Esophagus squamous epithelium (tissue), 5 donors: ENCODE data around the gene LGALS8. TPM values are rescaled to one million over a fixed set of nuclear protein-coding genes. Genes with fewer than 3 reads are reported as not detected.

Source experiments
- DNase-seq: peaks from one replicate; lab custom pipeline; 2025; lab: John Stamatoyannopoulos, UW
- H3K27ac ChIP-seq, 4 donors: fragments of 200-600 bp; sonication (generic); one replicate each; pipeline ENCODE4 v1.5.1; 2016 to 2019; ENCODE audit warnings: mild to moderate bottlenecking in 1 of 4
- H3K27me3 ChIP-seq, 4 donors: fragments of 200-600 bp; sonication (generic); 1 replicate in 3 of 4; 2 replicates in 1 of 4; pipeline versions ENCODE4 v1.5.1 to v1.6.0; 2017 to 2021; ENCODE audit warnings: antibody characterized with exemption in 1 of 4
- H3K36me3 ChIP-seq, 3 donors: fragments of 200-600 bp; sonication (generic); one replicate each; pipeline ENCODE4 v1.5.1; 2016 to 2019
- H3K4me1 ChIP-seq, 3 donors: fragments of 200-600 bp; sonication (generic); one replicate each; pipeline ENCODE4 v1.5.1; 2017 to 2019
- H3K4me3 ChIP-seq, 4 donors: fragments of 200-600 bp; sonication (generic); 1 replicate in 3 of 4; 2 replicates in 1 of 4; pipeline ENCODE4 v1.5.1; 2016 to 2019; ENCODE audit warnings: mild to moderate bottlenecking in 2 of 4, moderate library complexity in 1 of 4
- H3K9me3 ChIP-seq, 3 donors: fragments of 200-600 bp; sonication (generic); one replicate each; pipeline ENCODE4 v1.5.1; 2016 to 2019
- POLR2A ChIP-seq, 4 donors: fragments of 450-650 bp; IDR thresholded peaks; one replicate each; pipeline ENCODE4 v1.6.1; 2017; ENCODE audit warnings: antibody characterized with exemption in 4 of 4, mild to moderate bottlenecking in 4 of 4, moderate library complexity in 3 of 4
- WGBS, 2 donors: methylation state at CpG; one replicate each; pipeline ENCODE4 v1.1.5; 2018; 5-methylcytosine and 5-hydroxymethylcytosine counted together
- intact Hi-C: fragments of 100-400 bp; cut with DNase I; formaldehyde crosslinking; loops from one replicate; pipeline ENCODE4 v1.15.0; 2022
- total RNA-seq, 4 donors: library from RNA; depleted of rRNA; stranded (reverse); fragments of >200 nt; gene quantifications; one replicate each; pipeline ENCODE4 v1.1.0, GENCODE V29; 2016
- TF ChIP-seq, protein P1 (sequence below), 6 experiments: fragments of 450-650 bp in 4 of 6; fragments of 200-600 bp in 2 of 6; sonication (generic) in 2 of 6; IDR thresholded peaks; one replicate each; pipeline ENCODE4 v1.5.1; 2016 to 2019; ENCODE audit warnings: antibody characterized with exemption in 6 of 6, mild to moderate bottlenecking in 4 of 6, moderate library complexity in 4 of 6
- donor health status: DM: yes; HTN: yes; CAD: no.

Gene LGALS8
- total RNA-seq, 4 donors from 2014 or later = 45.2 to 70.6 (median 52.4) TPM

DNA sequence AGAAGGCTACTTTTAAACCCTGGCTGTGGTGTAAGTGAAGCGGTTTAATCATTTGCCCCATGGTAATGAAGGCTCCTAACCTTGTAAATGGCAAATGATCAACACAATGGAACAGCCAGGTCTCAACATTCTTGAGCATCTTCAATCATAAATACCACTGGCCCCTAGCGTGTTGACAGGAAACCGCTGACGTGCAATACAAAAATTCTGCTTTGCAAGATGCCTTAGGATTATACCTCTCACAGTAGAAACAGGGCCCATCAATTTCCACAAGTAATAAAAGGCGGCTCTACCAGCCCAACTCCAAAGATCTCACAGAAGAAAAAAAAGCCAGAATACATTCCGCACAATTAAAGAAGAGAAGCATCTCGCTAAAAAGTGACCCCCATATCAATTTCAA lies 32.8 kb downstream of the LGALS8 start:
- WGBS, 2 donors = 95 to 97% methylated on average over 7 of the region's 7 CpGs
- H3K27me3 ChIP-seq = no peaks in the 10 kb centered on the region
- peaks cover 17 to 100% (median 33%) of the 10 kb centered on the region in 3 donors for H3K36me3 ChIP-seq
- H3K9me3 ChIP-seq = no peaks in the 10 kb centered on the region
- intact Hi-C loops = no loop called here
- no peak for TF ChIP-seq POLR2A (IDR thresholded peaks at IDR 0.05)
- TF ChIP-seq, protein P1, sequence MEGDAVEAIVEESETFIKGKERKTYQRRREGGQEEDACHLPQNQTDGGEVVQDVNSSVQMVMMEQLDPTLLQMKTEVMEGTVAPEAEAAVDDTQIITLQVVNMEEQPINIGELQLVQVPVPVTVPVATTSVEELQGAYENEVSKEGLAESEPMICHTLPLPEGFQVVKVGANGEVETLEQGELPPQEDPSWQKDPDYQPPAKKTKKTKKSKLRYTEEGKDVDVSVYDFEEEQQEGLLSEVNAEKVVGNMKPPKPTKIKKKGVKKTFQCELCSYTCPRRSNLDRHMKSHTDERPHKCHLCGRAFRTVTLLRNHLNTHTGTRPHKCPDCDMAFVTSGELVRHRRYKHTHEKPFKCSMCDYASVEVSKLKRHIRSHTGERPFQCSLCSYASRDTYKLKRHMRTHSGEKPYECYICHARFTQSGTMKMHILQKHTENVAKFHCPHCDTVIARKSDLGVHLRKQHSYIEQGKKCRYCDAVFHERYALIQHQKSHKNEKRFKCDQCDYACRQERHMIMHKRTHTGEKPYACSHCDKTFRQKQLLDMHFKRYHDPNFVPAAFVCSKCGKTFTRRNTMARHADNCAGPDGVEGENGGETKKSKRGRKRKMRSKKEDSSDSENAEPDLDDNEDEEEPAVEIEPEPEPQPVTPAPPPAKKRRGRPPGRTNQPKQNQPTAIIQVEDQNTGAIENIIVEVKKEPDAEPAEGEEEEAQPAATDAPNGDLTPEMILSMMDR (IDR thresholded peaks at IDR 0.05) = no peak
- no peak overlapping the region for H3K4me3 ChIP-seq
- H3K4me1 ChIP-seq = no peaks in the 10 kb centered on the region
- H3K27ac ChIP-seq = no peak overlapping the region
- no peak for DNase-seq

- peaks cover 17 to 100% (median 33%) of the 10 kb centered on the region in 3 donors for H3K36me3 ChIP-seq
- no peaks in the 10 kb centered on the region for H3K4me1 ChIP-seq
- no peak overlapping the region for H3K27ac ChIP-seq
- intact Hi-C loops = no loop called here
- no peaks in the 10 kb centered on the region for H3K27me3 ChIP-seq
- no peak for DNase-seq
- H3K4me3 ChIP-seq = no peak overlapping the region
- WGBS, 2 donors = 80 to 84% methylated on average over 9 of the region's 9 CpGs
- H3K9me3 ChIP-seq = no peaks in the 10 kb centered on the region
- TF ChIP-seq, protein P1 (IDR thresholded peaks at IDR 0.05) = no peak
- no peak for TF ChIP-seq POLR2A (IDR thresholded peaks at IDR 0.05)
These were observed 34.3 kb downstream of the LGALS8 start for GRCh38 chr1:236558081-236558480.

- TF ChIP-seq, protein P1 (IDR thresholded peaks at IDR 0.05) = no peak
- no peak for TF ChIP-seq POLR2A (IDR thresholded peaks at IDR 0.05)
- Histone ChIP-seq H3K27ac (no peak overlapping the region), H3K4me1 (no peaks in the 10 kb centered on the region), H3K9me3 (no peaks in the 10 kb centered on the region), H3K27me3 (no peaks in the 10 kb centered on the region), H3K4me3 (no peak overlapping the region), H3K36me3 (peaks cover 18 to 100% (median 30%) of the 10 kb centered on the region in 3 donors)
- intact Hi-C loops = no loop called here
- WGBS, 2 donors = 90 to 97% methylated on average over 3 of the region's 3 CpGs
- no peak for DNase-seq
These were observed 35.1 kb downstream of the LGALS8 start for GRCh38 chr1:236558846-236559245.

DNA sequence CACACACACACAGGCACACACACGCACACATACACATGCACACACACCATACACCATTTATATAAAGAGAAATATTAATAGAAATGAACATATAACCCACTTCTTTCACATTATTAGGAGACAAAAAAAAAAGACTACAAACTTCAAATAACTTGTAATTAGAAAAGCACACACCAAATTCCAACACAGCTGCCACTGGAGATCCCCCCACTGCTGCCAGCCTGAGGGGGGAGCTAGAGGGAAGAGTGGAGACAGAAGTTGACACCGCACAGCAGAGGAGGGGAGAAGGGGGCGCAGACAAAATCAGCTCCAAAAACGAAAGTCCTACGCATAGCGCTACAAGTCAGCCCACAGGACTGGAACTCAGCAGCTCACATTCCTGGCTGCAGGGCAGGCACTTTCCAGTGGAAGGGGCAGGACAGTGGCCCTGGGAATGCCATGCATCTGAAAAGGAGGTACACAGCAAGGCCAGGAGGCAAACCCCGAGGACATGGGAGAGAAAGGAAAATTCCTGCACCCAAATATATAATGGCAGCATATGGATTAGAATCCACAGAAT lies 36.5 kb downstream of the LGALS8 start:
- intact Hi-C loops = no loop called here
- Histone ChIP-seq H3K36me3 (peaks cover 23 to 100% (median 33%) of the 10 kb centered on the region in 3 donors), H3K27ac (no peak overlapping the region), H3K27me3 (no peaks in the 10 kb centered on the region), H3K9me3 (no peaks in the 10 kb centered on the region), H3K4me1 (no peaks in the 10 kb centered on the region), H3K4me3 (no peak overlapping the region)
- 92 to 97% methylated on average over 7 of the region's 7 CpGs for WGBS, 2 donors
- DNase-seq = no peak
- no peak for TF ChIP-seq POLR2A (IDR thresholded peaks at IDR 0.05)
- TF ChIP-seq, protein P1 (IDR thresholded peaks at IDR 0.05) = no peak

DNA sequence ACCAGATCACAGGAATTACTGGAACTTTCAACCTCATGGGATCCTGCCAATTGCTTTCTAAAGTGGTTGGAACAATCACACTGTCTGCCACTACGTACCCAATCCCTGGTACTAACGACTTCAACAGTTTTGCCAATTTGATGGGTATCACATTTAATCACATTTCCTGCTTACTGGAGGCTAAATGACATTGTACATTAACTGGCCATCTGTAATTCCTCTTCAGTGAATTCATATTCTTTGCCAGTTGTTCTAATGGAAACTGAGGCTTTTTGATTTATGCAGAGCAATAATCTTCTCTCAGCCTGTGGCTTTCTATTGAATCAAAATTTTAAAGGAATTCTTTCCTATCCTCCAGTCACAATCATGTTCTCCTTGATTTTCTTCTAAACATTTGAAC lies 38.2 kb downstream of the LGALS8 start:
- TF ChIP-seq POLR2A (IDR thresholded peaks at IDR 0.05) = no peak
- TF ChIP-seq, protein P1 (IDR thresholded peaks at IDR 0.05) = no peak
- H3K27ac ChIP-seq = no peak overlapping the region
- DNase-seq = no peak
- no peaks in the 10 kb centered on the region for H3K4me1 ChIP-seq
- H3K27me3 ChIP-seq = no peaks in the 10 kb centered on the region
- H3K36me3 ChIP-seq = peaks cover 20 to 100% (median 35%) of the 10 kb centered on the region in 3 donors
- 76 to 83% methylated on average over 2 of the region's 2 CpGs for WGBS, 2 donors
- no peak overlapping the region for H3K4me3 ChIP-seq
- intact Hi-C loops = no loop called here
- no peaks in the 10 kb centered on the region for H3K9me3 ChIP-seq
